Stimulated activated effector memory CD8-positive, alpha-beta T cell treated with anti-CD3 and anti-CD28 coated beads, Interleukin-12 subunit alpha, Interleukin-12 subunit beta, amount 100 ng/mL, for 72 hours (primary cell): ENCODE data around the gene SH2D3A.

Experiments
- ATAC-seq: fragments of 150-1000 bp; cut with Tn5 transposase; 2 replicates; pipeline ENCODE4 v1.10.0; 2021
- DNase-seq, 2 donors: peaks; one replicate each; pipeline ENCODE4 v3.0.0; 2021 to 2022; ENCODE audit warnings: low spot score in 2 of 2
- H3K27ac Mint-ChIP-seq: one replicate; pipeline ENCODE4 v1.8.0; 2022; ENCODE audit warnings: mild to moderate bottlenecking, mixed read lengths
- H3K36me3 Mint-ChIP-seq: one replicate; pipeline ENCODE4 v1.8.0; 2022; ENCODE audit warnings: mild to moderate bottlenecking, mixed read lengths
- H3K4me1 Mint-ChIP-seq: one replicate; pipeline ENCODE4 v1.8.0; 2022; ENCODE audit warnings: mixed read lengths
- H3K4me3 Mint-ChIP-seq: one replicate; pipeline ENCODE4 v1.8.0; 2022; ENCODE audit warnings: mild to moderate bottlenecking, mixed read lengths
- H3K9me3 Mint-ChIP-seq: one replicate; pipeline ENCODE4 v1.8.0; 2022; ENCODE audit warnings: mixed read lengths

Gene SH2D3A

GRCh38 chr19:6729573-6730152 lies 37.6 kb downstream of the SH2D3A start:
- no peaks in the 10 kb centered on the region for H3K9me3 Mint-ChIP-seq
- peaks cover 41% of the 10 kb centered on the region for H3K36me3 Mint-ChIP-seq
- peaks cover 28% of the 10 kb centered on the region for H3K4me1 Mint-ChIP-seq
- H3K27ac Mint-ChIP-seq = no peak overlapping the region
- DNase-seq (no peak), ATAC-seq (no peak)
- no peak overlapping the region for H3K4me3 Mint-ChIP-seq

DNA sequence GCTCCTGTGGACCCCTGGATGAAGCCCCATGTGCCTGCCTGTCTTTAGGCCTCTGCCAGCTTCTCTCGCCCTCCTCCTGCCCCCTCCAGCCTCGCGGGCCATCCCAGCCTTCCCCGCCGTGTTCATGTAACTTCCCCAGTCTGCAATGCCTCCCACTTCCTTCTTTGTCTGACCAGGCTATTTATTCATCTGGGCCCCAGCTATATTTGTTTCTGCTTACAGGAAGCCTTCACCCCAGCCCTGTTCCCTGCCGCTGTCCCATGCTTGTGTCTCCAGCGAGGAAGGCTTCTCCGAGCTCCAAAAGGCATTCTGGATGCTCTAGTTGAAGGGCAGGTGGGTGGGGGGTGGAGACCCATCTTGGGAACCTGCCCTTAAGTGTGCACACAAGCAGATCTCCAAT lies 38.9 kb downstream of the SH2D3A start:
- ATAC-seq (no peak), DNase-seq (no peak)
- H3K4me1 Mint-ChIP-seq = peaks cover 28% of the 10 kb centered on the region
- H3K4me3 Mint-ChIP-seq = no peak overlapping the region
- peaks cover 29% of the 10 kb centered on the region for H3K36me3 Mint-ChIP-seq
- peak overlapping the region; percentile 72 for H3K27ac Mint-ChIP-seq
- H3K9me3 Mint-ChIP-seq = no peaks in the 10 kb centered on the region

DNA sequence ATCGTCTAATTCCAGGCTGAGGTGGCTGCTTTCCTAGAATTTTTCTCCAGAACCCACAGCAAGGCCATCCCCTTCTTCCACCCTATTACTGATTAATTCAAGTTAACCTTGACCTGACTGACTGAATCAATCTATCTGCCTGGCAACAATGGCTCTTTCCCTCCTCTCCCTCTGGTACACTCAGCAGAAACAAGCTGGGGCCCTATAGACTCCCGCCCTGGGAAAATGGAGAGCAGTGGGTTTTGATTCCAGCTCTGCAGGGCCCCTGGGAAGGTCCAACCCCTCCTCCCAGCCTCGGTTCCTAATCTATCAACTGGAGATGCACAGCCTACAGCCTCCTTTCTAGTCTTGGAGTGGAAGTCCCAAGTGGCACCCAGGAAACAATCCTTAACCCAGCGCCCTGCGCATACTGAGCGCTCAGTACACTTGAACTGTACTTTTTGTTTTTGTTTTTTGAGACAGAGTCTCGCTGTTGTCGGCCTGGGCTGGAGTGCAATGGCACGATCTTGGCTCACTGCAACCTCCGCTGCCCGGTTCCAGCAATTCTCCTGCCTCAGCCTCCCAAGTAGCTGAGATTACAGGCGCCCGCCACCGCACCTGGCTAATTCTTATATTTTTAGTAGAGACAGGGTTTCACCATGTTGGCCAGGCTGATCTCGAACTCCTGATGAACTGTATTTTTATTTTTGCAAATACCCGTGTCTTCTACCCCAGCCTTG lies 41.6 kb downstream of the SH2D3A start:
- no peaks in the 10 kb centered on the region for H3K9me3 Mint-ChIP-seq
- peaks cover 10% of the 10 kb centered on the region for H3K36me3 Mint-ChIP-seq
- peak overlapping the region; percentile 29 for H3K27ac Mint-ChIP-seq
- no peak for ATAC-seq
- peaks cover 27% of the 10 kb centered on the region for H3K4me1 Mint-ChIP-seq
- DNase-seq = no peak
- H3K4me3 Mint-ChIP-seq = no peak overlapping the region

DNA sequence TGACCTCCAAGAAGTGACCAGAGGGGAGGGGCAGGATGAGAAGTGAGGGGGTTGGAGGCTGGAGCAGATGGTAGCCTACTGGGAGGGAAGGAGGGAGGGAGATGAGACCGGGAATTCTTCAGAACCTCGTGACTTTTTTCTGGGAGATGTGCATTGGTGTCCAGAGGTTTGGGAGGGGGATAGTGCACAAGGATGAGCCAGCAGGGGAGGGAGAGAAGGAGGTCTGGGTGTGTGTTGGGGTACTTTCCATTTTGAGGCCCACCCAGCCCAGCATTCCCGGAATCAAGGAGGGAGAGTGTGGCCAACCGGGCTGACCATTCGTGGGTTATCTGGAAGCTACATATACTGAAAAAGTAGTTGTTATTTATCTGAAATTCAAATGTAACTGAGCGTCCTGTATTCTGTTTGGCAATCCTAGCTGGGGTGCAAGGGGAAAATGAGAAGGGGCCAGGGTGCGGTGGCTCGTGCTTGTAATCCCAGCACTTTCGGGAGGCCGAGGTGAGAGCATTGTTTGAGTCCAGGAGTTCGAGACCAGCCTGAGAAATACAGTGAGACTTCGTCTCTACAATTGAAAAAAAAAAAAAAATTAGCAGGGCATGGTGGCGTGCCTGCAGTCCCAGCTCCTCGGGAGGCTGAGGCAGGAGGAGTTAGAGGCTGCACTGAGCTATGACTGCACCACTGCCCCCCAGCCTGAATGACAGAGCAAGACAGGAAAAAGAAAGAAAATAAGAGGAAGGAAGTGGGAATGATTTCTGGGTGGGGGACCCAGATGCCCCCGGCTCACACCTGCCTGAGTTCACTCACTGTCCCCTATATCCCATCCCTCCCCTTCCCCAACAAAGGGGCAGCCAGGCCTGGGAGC lies 42.4 kb downstream of the SH2D3A start:
- H3K4me3 Mint-ChIP-seq = no peak overlapping the region
- peaks cover 6% of the 10 kb centered on the region for H3K36me3 Mint-ChIP-seq
- peak overlapping the region; percentile 29 for H3K27ac Mint-ChIP-seq
- H3K4me1 Mint-ChIP-seq = peaks cover 35% of the 10 kb centered on the region
- no peaks in the 10 kb centered on the region for H3K9me3 Mint-ChIP-seq
- ATAC-seq (no peak), DNase-seq (no peak)

- no peak overlapping the region for H3K27ac Mint-ChIP-seq
- H3K36me3 Mint-ChIP-seq = no peaks in the 10 kb centered on the region
- ATAC-seq = no peak
- no peak overlapping the region for H3K4me3 Mint-ChIP-seq
- peaks cover 38% of the 10 kb centered on the region for H3K4me1 Mint-ChIP-seq
- H3K9me3 Mint-ChIP-seq = no peaks in the 10 kb centered on the region
- no peak for DNase-seq
Measured at GRCh38 chr19:6723738-6724137, 43.5 kb downstream of the SH2D3A start.

DNA sequence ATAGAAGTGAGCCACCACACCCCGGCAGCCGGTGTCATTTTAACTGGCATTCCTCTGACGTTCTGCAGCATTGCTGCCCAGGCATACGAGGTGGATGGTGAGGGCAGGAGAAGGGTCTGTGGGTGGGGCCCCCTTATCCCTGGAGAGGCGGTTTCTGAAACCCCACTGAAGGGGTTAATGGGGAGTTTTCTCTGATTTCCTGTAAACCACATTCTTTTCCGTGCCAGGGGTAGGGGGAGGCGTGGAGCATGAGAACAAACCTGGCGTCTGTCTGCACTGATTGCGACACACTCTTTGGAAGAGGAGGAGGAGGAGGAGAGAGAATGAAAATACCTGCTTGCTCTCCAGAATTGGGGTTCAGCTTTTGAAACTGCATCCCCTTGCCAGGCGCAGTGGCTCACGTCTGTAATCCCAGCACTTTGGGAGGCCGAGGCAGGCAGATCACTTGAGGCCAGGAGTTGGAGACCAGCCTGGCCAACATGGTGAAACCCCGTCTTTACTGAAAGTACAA lies 44.1 kb downstream of the SH2D3A start:
- ATAC-seq (no peak), DNase-seq (no peak)
- no peaks in the 10 kb centered on the region for H3K9me3 Mint-ChIP-seq
- no peaks in the 10 kb centered on the region for H3K36me3 Mint-ChIP-seq
- no peak overlapping the region for H3K27ac Mint-ChIP-seq
- peaks cover 38% of the 10 kb centered on the region for H3K4me1 Mint-ChIP-seq
- H3K4me3 Mint-ChIP-seq = no peak overlapping the region

- H3K9me3 Mint-ChIP-seq = no peaks in the 10 kb centered on the region
- no peak overlapping the region for H3K27ac Mint-ChIP-seq
- ATAC-seq = no peak
- peaks cover 52% of the 10 kb centered on the region for H3K4me1 Mint-ChIP-seq
- H3K36me3 Mint-ChIP-seq = peaks cover 6% of the 10 kb centered on the region
- H3K4me3 Mint-ChIP-seq = no peak overlapping the region
- no peak for DNase-seq
Measured at GRCh38 chr19:6721773-6722172, 45.5 kb downstream of the SH2D3A start.

DNA sequence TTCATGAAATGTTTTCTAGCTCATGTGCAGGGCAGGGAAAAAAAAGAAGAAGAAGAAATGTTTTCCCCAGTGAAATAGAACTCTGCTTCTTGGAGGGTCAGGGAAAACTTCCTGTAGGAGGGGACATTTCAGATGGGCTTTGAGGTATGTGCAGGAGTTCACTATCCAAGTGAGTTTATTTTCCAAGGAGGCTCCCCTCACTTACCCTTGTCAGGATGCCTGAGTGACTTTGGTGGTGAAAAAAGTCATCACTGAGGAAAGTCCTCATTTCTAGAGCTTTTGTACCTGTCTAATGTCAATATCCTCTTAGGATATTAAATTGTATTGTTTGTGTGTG lies 46.1 kb downstream of the SH2D3A start:
- Mint-ChIP-seq H3K27ac (no peak overlapping the region), H3K4me3 (no peak overlapping the region), H3K9me3 (no peaks in the 10 kb centered on the region), H3K36me3 (peaks cover 6% of the 10 kb centered on the region), H3K4me1 (peaks cover 53% of the 10 kb centered on the region)
- ATAC-seq = no peak
- no peak for DNase-seq

GRCh38 chr19:6720369-6721137 lies 46.7 kb downstream of the SH2D3A start, which contains the start of gene C3:
Gene C3, minus strand, starts transcription at chr19:6720650. Its CDS starts 61 bp downstream, at chr19:6720589.
- Mint-ChIP-seq H3K4me3 (no peak within 1 kb of the TSS), H3K27ac (peak within 1 kb of the TSS; percentile 4)
- no peak for ATAC-seq

DNA sequence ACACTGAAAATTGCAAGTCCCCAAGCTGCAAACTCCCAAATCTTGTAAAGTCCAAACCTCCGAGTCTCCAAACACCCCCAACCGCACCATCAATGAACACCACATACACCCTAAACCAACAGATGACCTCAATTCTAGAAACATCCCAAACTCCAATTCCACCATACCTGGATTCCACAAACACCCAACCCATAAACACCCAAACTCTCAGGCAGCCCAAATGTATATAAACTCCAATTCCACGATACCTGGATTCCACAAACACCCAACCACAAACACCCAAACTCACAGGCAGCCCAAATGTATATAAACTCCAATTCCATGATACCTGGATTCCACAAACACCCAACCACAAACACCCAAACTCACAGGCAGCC lies 47.3 kb downstream of the SH2D3A start:
- no peak overlapping the region for H3K4me3 Mint-ChIP-seq
- DNase-seq (no peak), ATAC-seq (no peak)
- H3K9me3 Mint-ChIP-seq = no peaks in the 10 kb centered on the region
- peaks cover 6% of the 10 kb centered on the region for H3K36me3 Mint-ChIP-seq
- H3K27ac Mint-ChIP-seq = peak overlapping the region; percentile 4
- H3K4me1 Mint-ChIP-seq = peaks cover 45% of the 10 kb centered on the region

More at GRCh38 chr19:6720369-6721137, 46.7 kb downstream of the SH2D3A start, which contains the start of gene C3:
- Mint-ChIP-seq H3K4me1 (peaks cover 51% of the 10 kb centered on the region), H3K9me3 (no peaks in the 10 kb centered on the region), H3K36me3 (peaks cover 6% of the 10 kb centered on the region)
- DNase-seq = no peak

- no peaks in the 10 kb centered on the region for H3K9me3 Mint-ChIP-seq
- ATAC-seq = no peak
- H3K4me3 Mint-ChIP-seq = no peak overlapping the region
- no peak for DNase-seq
- H3K4me1 Mint-ChIP-seq = peaks cover 43% of the 10 kb centered on the region
- H3K27ac Mint-ChIP-seq = no peak overlapping the region
- peaks cover 6% of the 10 kb centered on the region for H3K36me3 Mint-ChIP-seq
Measured at GRCh38 chr19:6719540-6719861, 47.7 kb downstream of the SH2D3A start.

GRCh38 chr19:6718741-6719539 lies 48.3 kb downstream of the SH2D3A start:
- peaks cover 43% of the 10 kb centered on the region for H3K4me1 Mint-ChIP-seq
- H3K4me3 Mint-ChIP-seq = no peak overlapping the region
- peak; percentile 65 for ATAC-seq
- no peak for DNase-seq
- H3K9me3 Mint-ChIP-seq = no peaks in the 10 kb centered on the region
- H3K36me3 Mint-ChIP-seq = peaks cover 6% of the 10 kb centered on the region
- no peak overlapping the region for H3K27ac Mint-ChIP-seq

GRCh38 chr19:6718111-6718740 lies 49.0 kb downstream of the SH2D3A start:
- Mint-ChIP-seq H3K4me3 (no peak overlapping the region), H3K36me3 (peaks cover 6% of the 10 kb centered on the region), H3K9me3 (no peaks in the 10 kb centered on the region), H3K4me1 (peaks cover 43% of the 10 kb centered on the region), H3K27ac (peak overlapping the region; percentile 44)
- peak; percentile 32 for ATAC-seq
- DNase-seq = no peak

DNA sequence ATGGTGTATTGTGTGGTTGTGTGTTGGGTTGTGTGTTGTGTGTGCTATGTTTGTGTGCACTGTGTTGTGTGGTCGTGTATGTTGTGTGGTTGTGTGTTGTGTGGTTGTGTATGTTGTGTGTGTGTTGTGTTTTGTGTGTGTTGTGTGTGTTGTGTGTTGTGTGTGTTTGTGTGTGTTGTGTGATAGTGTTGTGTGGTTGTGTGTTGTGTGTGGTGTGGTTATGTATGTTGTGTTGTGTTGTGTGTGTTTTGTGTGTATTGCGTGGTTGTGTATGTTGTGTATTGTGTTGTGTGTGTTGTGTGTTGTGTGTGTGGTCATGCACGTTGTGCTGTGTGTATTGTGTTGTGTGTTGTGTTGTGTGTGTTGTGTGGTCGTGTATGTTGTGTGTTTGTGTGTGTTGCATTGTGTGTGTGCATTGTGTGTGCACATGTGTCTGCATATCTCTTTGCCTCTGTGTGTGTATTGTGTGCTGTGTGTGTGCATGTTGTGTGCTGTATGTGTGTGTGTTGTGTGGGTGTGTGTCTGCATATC lies 49.7 kb downstream of the SH2D3A start:
- H3K27ac Mint-ChIP-seq = peak overlapping the region; percentile 44
- no peaks in the 10 kb centered on the region for H3K9me3 Mint-ChIP-seq
- peaks cover 6% of the 10 kb centered on the region for H3K36me3 Mint-ChIP-seq
- peaks cover 39% of the 10 kb centered on the region for H3K4me1 Mint-ChIP-seq
- ATAC-seq (no peak), DNase-seq (no peak)
- no peak overlapping the region for H3K4me3 Mint-ChIP-seq
